Muscle of leg (tissue), 11 donors: ENCODE results near the gene CDK17. TPM values are rescaled to one million over a fixed set of nuclear protein-coding genes. Genes with fewer than 3 reads are reported as not detected.
"Not testable (repeated sequence)": the region's sequence is repeated elsewhere in the genome, so short reads cannot be mapped to it uniquely, and the experiment has no call there.

Source experiments
- DNase-seq: peaks from one replicate; pipeline ENCODE4 v3.0.0; 2013
- H3K27ac ChIP-seq: one replicate; pipeline ENCODE4 v1.5.1; 2013; ENCODE audit warnings: mild to moderate bottlenecking, low read length, control low read depth
- H3K27me3 ChIP-seq: one replicate; pipeline ENCODE4 v1.6.1; 2013; ENCODE audit warnings: low read length; ENCODE audit not compliant: control insufficient read depth, insufficient read depth
- H3K36me3 ChIP-seq: one replicate; pipeline ENCODE4 v1.6.1; 2013; ENCODE audit warnings: low read length; ENCODE audit not compliant: control insufficient read depth, insufficient read depth
- H3K4me1 ChIP-seq: one replicate; pipeline ENCODE4 v1.6.1; 2013; ENCODE audit warnings: low read length; ENCODE audit not compliant: control insufficient read depth, insufficient read depth
- H3K4me3 ChIP-seq: one replicate; pipeline ENCODE4 v1.5.1; 2013; ENCODE audit warnings: low read length, control low read depth
- H3K9me3 ChIP-seq: replicated peaks from 2 replicates; pipeline ENCODE4 v1.6.1; 2013; ENCODE audit warnings: low read depth, low read length; ENCODE audit not compliant: control insufficient read depth
- WGBS: methylation state at CpG from one replicate; pipeline ENCODE4 v1.1.5; 2013; ENCODE audit warnings: missing lambda C conversion rate; ENCODE audit not compliant: insufficient coverage; 5-methylcytosine and 5-hydroxymethylcytosine counted together
- polyA plus RNA-seq, 8 donors: library from polyadenylated mRNA; unstranded; fragments of 120-200 nt; gene quantifications; one replicate each; pipeline versions ENCODE4 v1.2.1 to v1.2.3, GENCODE V29; 2013; ENCODE audit warnings: inconsistent platforms in 1 of 8, low replicate concordance in 1 of 8; ENCODE audit not compliant: insufficient read length in 8 of 8, insufficient read depth in 1 of 8
- total RNA-seq: library from RNA; stranded (reverse); fragments of 120-200 nt; gene quantifications from one replicate; pipeline ENCODE4 v1.2.4, GENCODE V29; 2013

Gene CDK17
- total and polyA plus RNA-seq, 9 donors, result 23.4 to 31.0 (median 25.7) TPM

GRCh38 chr12:96327889-96328288 lies 72.3 kb downstream of the CDK17 start:
- Histone ChIP-seq H3K9me3 (peaks cover 2% of the 10 kb centered on the region), H3K36me3 (peaks cover 9% of the 10 kb centered on the region), H3K4me3 (no peak overlapping the region), H3K27ac (no peak overlapping the region), H3K27me3 (no peaks in the 10 kb centered on the region), H3K4me1 (no peaks in the 10 kb centered on the region)
- DNase-seq, result no peak
- WGBS, result 85% methylated on average over 2 of the region's 3 CpGs

DNA sequence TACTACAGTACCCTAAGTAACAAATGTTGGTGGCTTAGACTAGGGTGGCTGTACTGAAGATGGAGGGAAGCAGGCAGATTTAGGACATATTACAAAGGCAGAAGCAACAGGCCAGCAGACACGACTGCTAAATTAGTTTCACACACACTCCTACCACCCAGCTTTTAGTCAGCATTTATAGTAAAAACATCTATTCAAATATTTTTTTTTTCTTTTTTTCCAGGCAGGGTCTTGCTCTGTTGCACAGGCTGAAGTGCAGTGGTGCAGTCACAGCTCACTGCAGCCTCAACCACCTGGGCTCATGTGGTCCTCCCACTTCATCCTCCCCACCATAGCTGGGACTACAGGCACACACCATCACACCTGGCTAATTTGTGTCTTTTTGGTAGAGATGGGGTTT lies 72.9 kb downstream of the CDK17 start:
- WGBS, result no CpG with 5 or more reads among the region's 1 CpG
- H3K27me3 ChIP-seq, result no peaks in the 10 kb centered on the region
- no peaks in the 10 kb centered on the region for H3K4me1 ChIP-seq
- peaks cover 2% of the 10 kb centered on the region for H3K9me3 ChIP-seq
- peaks cover 9% of the 10 kb centered on the region for H3K36me3 ChIP-seq
- H3K27ac ChIP-seq, result no peak overlapping the region
- no peak for DNase-seq
- no peak overlapping the region for H3K4me3 ChIP-seq

DNA sequence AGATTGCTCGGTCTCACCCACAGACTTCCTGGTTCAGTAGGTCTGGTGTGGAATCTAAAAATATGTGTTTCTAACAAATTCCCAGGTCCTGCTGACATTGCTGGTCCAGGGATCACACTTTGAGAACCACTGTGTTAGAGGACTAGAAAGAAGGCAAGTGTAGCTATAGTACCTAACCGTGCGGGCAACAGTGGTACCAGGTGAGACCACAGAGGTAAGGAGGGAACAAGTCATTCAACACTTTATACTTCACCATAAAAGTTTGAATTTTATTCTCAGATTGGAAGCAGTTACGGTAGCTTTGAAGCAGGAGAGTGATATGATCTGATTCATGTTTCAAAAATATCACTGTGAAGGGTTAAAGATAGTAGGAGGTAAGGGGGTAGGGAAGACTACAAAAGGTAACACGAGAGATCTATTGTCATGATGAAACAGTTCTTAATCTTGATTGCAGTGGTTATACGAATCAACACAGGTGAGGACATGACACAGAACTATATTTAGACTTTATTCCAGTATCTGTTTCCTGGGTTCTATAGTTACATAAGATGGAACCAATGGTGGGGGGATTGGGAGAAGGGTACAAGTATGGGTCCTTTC lies 73.5 kb downstream of the CDK17 start:
- peaks cover 2% of the 10 kb centered on the region for H3K9me3 ChIP-seq
- H3K27ac ChIP-seq, result no peak overlapping the region
- H3K36me3 ChIP-seq, result peaks cover 9% of the 10 kb centered on the region
- DNase-seq, result no peak
- no peak overlapping the region for H3K4me3 ChIP-seq
- no peaks in the 10 kb centered on the region for H3K4me1 ChIP-seq
- H3K27me3 ChIP-seq, result no peaks in the 10 kb centered on the region
- WGBS, result no CpG with 5 or more reads among the region's 6 CpGs

GRCh38 chr12:96323906-96324305 lies 76.3 kb downstream of the CDK17 start:
- Histone ChIP-seq H3K27ac (no peak overlapping the region), H3K4me3 (no peak overlapping the region), H3K4me1 (no peaks in the 10 kb centered on the region), H3K9me3 (peaks cover 2% of the 10 kb centered on the region), H3K27me3 (no peaks in the 10 kb centered on the region), H3K36me3 (peaks cover 9% of the 10 kb centered on the region)
- no peak for DNase-seq
- WGBS, result no CpG with 5 or more reads among the region's 3 CpGs

DNA sequence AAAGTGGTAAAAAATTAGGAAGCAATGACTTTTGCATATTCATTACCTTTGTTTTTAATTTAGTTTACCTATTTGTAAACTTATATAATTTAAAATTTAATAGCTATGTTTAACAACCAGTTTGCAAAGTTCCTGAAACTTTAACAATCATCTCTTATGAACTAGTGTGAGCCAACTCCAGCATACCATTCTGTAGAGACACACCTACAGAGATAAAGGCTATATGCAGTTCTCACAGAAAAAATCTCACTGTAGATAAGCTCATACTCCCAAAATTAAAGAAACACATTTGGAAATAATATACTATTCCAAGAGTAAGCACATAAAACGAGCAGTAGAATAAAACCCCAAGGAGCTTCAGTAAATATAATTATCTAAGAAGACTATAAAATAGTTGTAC lies 77.5 kb downstream of the CDK17 start:
- WGBS, result no CpG with 5 or more reads among the region's 1 CpG
- Histone ChIP-seq H3K36me3 (peaks cover 9% of the 10 kb centered on the region), H3K27me3 (no peaks in the 10 kb centered on the region), H3K9me3 (peaks cover 2% of the 10 kb centered on the region), H3K4me3 (no peak overlapping the region), H3K4me1 (no peaks in the 10 kb centered on the region), H3K27ac (no peak overlapping the region)
- no peak for DNase-seq

GRCh38 chr12:96321941-96322340 lies 78.3 kb downstream of the CDK17 start:
- H3K4me3 ChIP-seq, result no peak overlapping the region
- 83% methylated on average over 1 of the region's 6 CpGs for WGBS

DNA sequence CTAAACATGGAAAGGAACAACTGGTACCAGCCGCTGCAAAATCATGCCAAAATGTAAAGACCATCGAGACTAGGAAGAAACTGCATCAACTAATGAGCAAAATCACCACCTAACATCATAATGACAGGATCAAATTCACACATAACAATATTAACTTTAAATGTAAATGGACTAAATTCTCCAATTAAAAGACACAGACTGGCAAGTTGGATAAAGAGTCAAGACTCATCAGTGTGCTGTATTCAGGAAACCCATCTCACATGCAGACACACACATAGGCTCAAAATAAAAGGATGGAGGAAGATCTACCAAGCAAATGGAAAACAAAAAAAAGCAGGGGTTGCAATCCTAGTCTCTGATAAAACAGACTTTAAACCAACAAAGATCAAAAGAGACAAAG lies 82.4 kb downstream of the CDK17 start:
- H3K9me3 ChIP-seq, H3K4me3 ChIP-seq, H3K27me3 ChIP-seq, H3K27ac ChIP-seq, H3K36me3 ChIP-seq, H3K4me1 ChIP-seq, DNase-seq: not testable (repeated sequence)
- no CpG with 5 or more reads among the region's 2 CpGs for whole genome bisulfite sequencing

More at GRCh38 chr12:96321941-96322340, 78.3 kb downstream of the CDK17 start:
- Histone ChIP-seq H3K27ac (no peak overlapping the region), H3K4me1 (no peaks in the 10 kb centered on the region), H3K9me3 (peaks cover 2% of the 10 kb centered on the region), H3K27me3 (no peaks in the 10 kb centered on the region), H3K36me3 (peaks cover 9% of the 10 kb centered on the region)
- no peak for DNase-seq

DNA sequence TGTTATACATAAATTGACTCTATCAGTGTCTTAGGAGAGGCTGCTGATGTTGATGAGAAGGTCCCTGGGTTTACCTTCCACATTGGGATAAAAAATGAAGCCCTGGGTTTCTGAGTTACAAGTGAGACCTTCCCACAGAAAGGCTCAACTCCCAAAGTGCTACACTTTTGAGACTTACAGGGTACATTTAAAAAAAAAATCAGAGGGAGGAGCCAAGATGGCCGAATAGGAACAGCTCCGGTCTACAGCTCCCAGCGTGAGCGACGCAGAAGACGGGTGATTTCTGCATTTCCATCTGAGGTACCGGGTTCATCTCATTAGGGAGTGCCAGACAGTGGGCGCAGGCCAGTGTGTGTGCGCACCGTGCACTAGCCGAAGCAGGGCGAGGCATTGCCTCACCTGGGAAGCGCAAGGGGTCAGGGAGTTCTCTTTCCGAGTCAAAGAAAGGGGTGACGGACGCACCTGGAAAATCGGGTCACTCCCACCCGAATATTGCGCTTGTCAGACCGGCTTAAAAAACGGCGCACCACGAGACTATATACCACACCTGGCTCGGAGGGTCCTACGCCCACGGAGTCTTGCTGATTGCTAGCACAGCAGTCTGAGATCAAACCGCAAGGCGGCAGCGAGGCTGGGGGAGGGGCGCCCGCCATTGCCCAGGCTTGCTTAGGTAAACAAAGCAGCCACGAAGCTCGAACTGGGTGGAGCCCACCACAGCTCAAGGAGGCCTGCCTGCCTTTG lies 84.3 kb downstream of the CDK17 start:
- H3K4me1 ChIP-seq, H3K27me3 ChIP-seq, DNase-seq, H3K36me3 ChIP-seq, H3K9me3 ChIP-seq, H3K4me3 ChIP-seq, H3K27ac ChIP-seq: not testable (repeated sequence)
- WGBS, result 55% methylated on average over 15 of the region's 33 CpGs

- H3K4me3 ChIP-seq, result no peak overlapping the region
- no peaks in the 10 kb centered on the region for H3K4me1 ChIP-seq
- no peak overlapping the region for H3K27ac ChIP-seq
- H3K27me3 ChIP-seq, result no peaks in the 10 kb centered on the region
- no peaks in the 10 kb centered on the region for H3K36me3 ChIP-seq
- no peaks in the 10 kb centered on the region for H3K9me3 ChIP-seq
- no peak for DNase-seq
- whole genome bisulfite sequencing, result 78% methylated on average over 1 of the region's 2 CpGs
Measured at GRCh38 chr12:96314723-96315122, 85.5 kb downstream of the CDK17 start.

DNA sequence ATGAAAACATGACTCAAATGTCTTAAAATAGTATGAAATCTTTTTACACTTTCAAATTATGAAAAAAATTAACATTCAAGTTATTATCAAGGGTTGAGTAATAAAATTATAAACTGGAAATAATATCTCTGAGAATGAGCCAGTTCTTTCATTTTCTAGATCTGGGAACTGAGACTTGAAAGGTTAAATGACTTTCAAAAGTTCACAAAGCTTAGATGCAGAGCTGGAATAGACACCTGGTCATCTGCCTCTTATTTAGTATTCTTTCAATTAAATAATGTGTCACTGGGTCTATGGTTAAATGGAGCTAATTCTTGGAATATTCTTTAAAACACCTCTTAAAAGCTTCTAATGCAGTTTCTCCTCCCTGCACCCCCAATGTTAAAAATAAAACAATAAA lies 86.6 kb downstream of the CDK17 start:
- Histone ChIP-seq H3K9me3 (no peaks in the 10 kb centered on the region), H3K27me3 (no peaks in the 10 kb centered on the region), H3K36me3 (no peaks in the 10 kb centered on the region), H3K4me1 (no peaks in the 10 kb centered on the region), H3K4me3 (no peak overlapping the region), H3K27ac (no peak overlapping the region)
- no peak for DNase-seq
